KOPT-K1 (cell line): ENCODE measurements around the gene LHFPL5.

Source experiments
- H3K27ac ChIP-seq: fragments of 200-600 bp; sonication (generic); 2 replicates; pipeline ENCODE4 v1.5.1; 2016; ENCODE audit warnings: antibody characterized with exemption, mild to moderate bottlenecking, low read depth, low read length; ENCODE audit not compliant: poor library complexity, severe bottlenecking
- H3K36me3 ChIP-seq: fragments of 200-600 bp; sonication (generic); 2 replicates; pipeline ENCODE4 v1.5.1; 2017; ENCODE audit warnings: antibody characterized with exemption, mild to moderate bottlenecking, low read length, moderate library complexity; ENCODE audit not compliant: insufficient read depth
- H3K9me3 ChIP-seq: fragments of 200-600 bp; sonication (generic); 2 replicates; pipeline ENCODE4 v1.5.1; 2017; ENCODE audit warnings: antibody characterized with exemption, low read length, mild to moderate bottlenecking; ENCODE audit not compliant: insufficient read depth, poor library complexity, severe bottlenecking

LHFPL5 gene

DNA sequence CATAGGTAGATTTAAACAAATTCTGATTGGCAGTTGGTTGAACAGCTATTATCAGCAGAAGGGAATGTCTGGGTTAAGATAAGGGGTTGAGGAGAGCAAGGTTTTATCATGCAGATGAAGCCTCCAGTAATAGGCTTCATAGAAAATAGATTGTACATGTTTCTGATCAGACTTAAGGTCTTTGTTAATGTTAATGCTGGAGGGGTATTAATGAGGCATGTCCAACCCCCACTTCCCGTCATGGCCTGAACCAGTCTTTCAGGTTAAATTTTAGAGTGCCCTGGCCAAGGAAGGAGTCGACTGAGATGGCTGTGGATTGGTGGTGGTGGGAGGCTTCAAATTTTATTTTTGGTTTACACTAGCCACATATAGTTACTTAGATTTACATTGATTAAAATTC is 21.0 kb upstream of the LHFPL5 start:
- Histone ChIP-seq H3K9me3 (no peaks in the 10 kb centered on the region), H3K36me3 (no peaks in the 10 kb centered on the region), H3K27ac (no peak overlapping the region)

DNA sequence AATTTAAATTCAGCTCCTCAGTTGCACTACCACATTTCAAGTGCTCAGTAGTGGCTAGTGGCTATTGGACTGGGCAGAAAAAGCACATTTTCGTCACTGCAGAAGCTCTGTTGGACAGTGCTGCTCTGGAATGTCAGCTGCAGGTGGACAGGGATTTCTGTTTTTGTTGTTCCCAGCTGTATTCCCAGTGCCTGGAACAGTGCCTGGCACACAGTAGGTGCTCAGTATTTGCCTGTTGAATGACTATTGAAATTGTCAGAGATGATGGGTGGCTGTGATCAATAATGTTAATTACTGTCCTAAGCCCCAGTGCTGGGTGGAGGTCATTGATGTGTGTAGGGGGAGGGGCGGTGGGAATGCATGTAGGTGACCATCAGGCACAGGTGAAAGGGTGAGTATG is 18.9 kb upstream of the LHFPL5 start:
- H3K9me3 ChIP-seq = no peaks in the 10 kb centered on the region
- H3K27ac ChIP-seq = no peak overlapping the region
- no peaks in the 10 kb centered on the region for H3K36me3 ChIP-seq

- no peak overlapping the region for H3K27ac ChIP-seq
- H3K9me3 ChIP-seq = no peaks in the 10 kb centered on the region
These were observed 18.3 kb upstream of the LHFPL5 start for GRCh38 chr6:35786810-35787209.

GRCh38 chr6:35787266-35788218 is 17.6 kb upstream of the LHFPL5 start:
- Histone ChIP-seq H3K9me3 (no peaks in the 10 kb centered on the region), H3K36me3 (no peaks in the 10 kb centered on the region)

More at GRCh38 chr6:35786810-35787209, 18.3 kb upstream of the LHFPL5 start:
- no peaks in the 10 kb centered on the region for H3K36me3 ChIP-seq

DNA sequence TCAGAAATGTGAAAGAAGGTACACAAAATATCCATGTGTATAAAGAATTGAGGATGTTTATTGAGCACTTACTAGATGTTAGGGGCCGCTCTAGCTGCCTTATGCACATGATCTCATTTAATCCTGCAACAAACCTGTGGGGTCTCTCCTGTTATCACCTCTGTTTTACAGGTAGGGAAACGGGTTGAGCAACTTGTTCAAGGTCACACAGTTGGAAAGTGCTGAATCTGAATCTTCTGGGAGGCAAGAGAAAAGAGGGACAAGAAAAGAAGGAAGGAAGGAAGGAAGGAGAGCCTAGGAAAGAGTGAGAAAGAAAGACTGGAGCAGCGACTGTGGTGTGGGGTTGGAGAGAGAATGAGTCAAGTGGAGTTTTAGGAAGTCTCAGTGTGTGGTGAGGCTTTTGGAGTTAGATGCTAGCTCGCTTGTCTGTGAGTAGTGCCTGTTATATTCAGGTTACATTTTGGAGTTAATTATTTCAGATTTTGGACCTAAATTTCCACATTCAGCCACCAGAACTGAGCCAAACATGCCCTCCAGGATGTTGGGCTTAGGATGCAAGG is 16.6 kb upstream of the LHFPL5 start:
- H3K27ac ChIP-seq = no peak overlapping the region
- H3K9me3 ChIP-seq = no peaks in the 10 kb centered on the region
- H3K36me3 ChIP-seq = no peaks in the 10 kb centered on the region

More at GRCh38 chr6:35787266-35788218, 17.6 kb upstream of the LHFPL5 start:
- H3K27ac ChIP-seq = no peak overlapping the region

DNA sequence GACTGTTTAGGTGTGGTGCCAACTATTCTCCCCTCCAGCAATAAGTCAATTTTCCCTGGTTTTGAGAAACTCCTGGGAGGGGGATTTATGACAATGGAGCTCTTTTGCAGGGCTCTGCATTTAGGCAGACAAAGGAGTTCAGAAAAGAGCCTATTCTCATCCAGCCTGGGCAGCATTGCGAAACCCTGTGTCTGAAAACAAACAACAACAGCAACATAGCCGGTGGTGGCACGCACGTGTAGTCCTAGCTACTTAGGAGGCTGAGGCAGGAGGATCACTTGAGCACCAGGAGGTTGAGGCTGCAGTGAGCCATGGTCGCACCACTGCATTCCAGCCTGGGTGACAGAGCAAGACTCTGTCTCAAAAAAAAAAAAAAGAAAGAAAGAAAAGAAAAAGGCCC is 14.5 kb upstream of the LHFPL5 start:
- Histone ChIP-seq H3K27ac (no peak overlapping the region), H3K36me3 (no peaks in the 10 kb centered on the region)

GRCh38 chr6:35794536-35795452 is 10.4 kb upstream of the LHFPL5 start:
- H3K27ac ChIP-seq = no peak overlapping the region
- no peaks in the 10 kb centered on the region for H3K36me3 ChIP-seq
- H3K9me3 ChIP-seq = no peaks in the 10 kb centered on the region

More for the DNA sequence above, 14.5 kb upstream of the LHFPL5 start:
- H3K9me3 ChIP-seq = no peaks in the 10 kb centered on the region

DNA sequence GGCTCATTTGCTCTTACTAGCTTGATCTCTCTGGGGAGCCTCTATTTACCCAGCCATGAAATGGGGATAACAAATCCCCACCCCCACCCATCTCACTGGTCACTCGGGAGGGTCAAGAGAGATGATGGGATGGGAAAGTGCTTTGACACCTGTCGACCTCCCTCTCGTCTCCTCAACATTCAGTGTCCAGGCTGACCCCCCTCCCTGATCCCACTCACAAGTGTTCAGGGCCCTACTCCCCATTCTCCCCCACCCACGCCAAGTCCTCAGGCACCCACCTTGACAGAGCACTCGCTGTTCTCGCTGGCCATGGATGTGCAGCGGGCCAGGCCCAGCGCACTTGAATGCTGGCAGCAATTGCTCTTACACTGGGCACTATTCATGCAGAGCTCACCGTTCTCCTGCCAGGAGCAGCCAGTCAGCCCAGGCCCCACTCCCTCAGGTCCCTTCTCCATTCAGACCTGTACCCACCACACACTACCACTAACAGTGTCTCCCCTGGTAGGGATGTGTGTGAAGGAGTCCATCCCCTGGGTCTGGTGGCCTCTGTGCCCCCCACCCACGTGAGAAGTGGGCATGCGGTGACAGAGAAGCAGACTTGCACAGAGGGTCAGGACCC is 9.6 kb upstream of the LHFPL5 start:
- no peaks in the 10 kb centered on the region for H3K9me3 ChIP-seq
- no peaks in the 10 kb centered on the region for H3K36me3 ChIP-seq
- no peak overlapping the region for H3K27ac ChIP-seq

DNA sequence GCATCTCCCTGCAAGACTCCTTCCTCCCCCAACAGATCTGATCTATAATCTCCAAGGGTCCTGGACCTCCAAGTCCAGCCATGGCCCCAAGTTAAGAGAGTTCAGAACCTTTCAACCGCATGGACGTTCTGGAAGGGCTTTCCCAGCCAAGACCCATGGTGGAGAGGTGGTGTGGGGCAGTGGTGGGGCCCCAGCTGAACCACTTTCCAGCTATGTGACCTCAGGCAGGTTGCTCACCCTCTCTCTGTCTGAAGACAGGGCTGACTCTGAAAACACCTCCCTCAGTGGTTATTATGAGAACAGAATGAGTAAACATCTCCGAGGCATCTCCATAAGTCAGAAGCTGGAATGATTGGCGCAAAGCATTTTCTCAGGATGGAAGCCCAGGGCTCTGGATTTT is 8.9 kb upstream of the LHFPL5 start:
- no peaks in the 10 kb centered on the region for H3K9me3 ChIP-seq
- H3K36me3 ChIP-seq = no peaks in the 10 kb centered on the region
- H3K27ac ChIP-seq = no peak overlapping the region

DNA sequence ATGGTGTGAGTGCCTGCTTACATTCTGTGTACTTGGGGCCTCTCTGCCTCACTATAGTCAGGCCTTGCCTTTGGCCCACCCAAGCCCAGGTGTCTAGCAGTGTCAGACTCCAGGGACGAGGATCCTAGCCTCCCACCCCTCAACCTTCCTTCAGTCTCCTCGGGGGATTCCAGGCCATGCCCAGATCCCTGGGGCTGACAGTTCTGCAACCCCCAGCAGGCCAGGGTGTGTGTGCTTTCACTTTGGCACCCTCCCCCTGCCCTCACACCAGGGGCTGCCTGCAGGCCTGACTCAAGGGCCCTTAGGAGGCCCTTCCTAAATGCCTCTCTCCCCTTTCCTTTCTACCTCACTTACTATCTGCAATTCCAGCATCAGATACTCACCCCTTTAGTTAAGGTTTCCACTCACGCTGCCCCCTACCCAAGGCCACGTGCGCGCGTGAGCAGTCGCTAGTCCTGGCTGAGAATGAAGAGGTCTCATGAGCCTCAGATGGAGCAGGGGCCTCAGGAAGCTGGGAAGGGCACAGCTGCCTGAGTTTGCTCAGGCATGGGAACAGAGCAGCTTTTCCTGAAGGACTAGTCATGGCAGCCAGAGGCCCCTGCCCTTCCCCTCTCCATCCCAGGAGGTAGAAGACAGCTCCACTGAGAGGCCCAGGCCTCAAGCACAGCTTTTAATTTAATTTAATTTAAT is 7.2 kb upstream of the LHFPL5 start:
- Histone ChIP-seq H3K36me3 (no peaks in the 10 kb centered on the region), H3K27ac (no peak overlapping the region), H3K9me3 (no peaks in the 10 kb centered on the region)

- Histone ChIP-seq H3K36me3 (no peaks in the 10 kb centered on the region), H3K9me3 (no peaks in the 10 kb centered on the region), H3K27ac (no peak overlapping the region)
These were observed 6.4 kb upstream of the LHFPL5 start for GRCh38 chr6:35798706-35799105.

GRCh38 chr6:35801148-35801547 is 4.0 kb upstream of the LHFPL5 start:
- no peaks in the 10 kb centered on the region for H3K36me3 ChIP-seq
- no peaks in the 10 kb centered on the region for H3K9me3 ChIP-seq
- H3K27ac ChIP-seq = no peak overlapping the region

GRCh38 chr6:35808688-35809087 is 3.5 kb downstream of the LHFPL5 start:
- no peaks in the 10 kb centered on the region for H3K36me3 ChIP-seq
- no peak overlapping the region for H3K27ac ChIP-seq
- H3K9me3 ChIP-seq = no peaks in the 10 kb centered on the region

DNA sequence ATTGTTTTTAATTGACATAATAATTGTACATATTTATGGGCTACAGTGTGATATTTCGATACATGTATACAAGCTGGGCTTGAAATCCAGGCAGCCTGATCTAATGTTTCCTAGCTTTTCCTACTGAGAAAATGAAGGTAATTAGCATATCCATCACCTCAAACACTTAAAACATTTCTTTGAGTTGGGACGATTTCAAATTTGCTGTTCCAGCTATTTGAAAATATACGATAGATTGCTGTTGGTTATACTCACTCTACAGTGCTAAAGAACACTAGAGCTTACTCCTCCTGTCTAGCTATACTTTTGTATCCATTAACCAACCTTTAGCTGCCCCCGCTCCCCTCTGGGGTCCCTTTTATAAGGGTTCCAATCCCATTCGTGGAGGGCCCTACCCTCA is 4.7 kb downstream of the LHFPL5 start:
- Histone ChIP-seq H3K9me3 (no peaks in the 10 kb centered on the region), H3K36me3 (no peaks in the 10 kb centered on the region), H3K27ac (no peak overlapping the region)
